ENCODE measurements around the gene MATN4.

MATN4 gene

GRCh38 chr20:45305262-45305661, 2.8 kb downstream of the MATN4 start:
- no peak for TF ChIP-seq EZH2phosphoT487 (IDR thresholded peaks at IDR 0.05; ENCODE audit: borderline replicate concordance, low read length)
- TF ChIP-seq CTCF (IDR thresholded peaks at IDR 0.05; ENCODE audit: low read depth, low read length, poor library complexity, severe bottlenecking): no peak
- H3K27me3 ChIP-seq (ENCODE audit: control insufficient read depth, low read length): peaks cover 8% of the 10 kb centered on the region

GRCh38 chr20:45304464-45304999, 3.6 kb downstream of the MATN4 start:
- H4K20me1 ChIP-seq (ENCODE audit: control insufficient read depth, insufficient read depth, low read depth, low read length): no peaks in the 10 kb centered on the region
- H3K4me1 ChIP-seq (ENCODE audit: control insufficient read depth, low read length): no peaks in the 10 kb centered on the region
- H3K4me2 ChIP-seq (ENCODE audit: low read length): no peak overlapping the region
- no peaks in the 10 kb centered on the region for H3K36me3 ChIP-seq (ENCODE audit: control insufficient read depth, low read length)
- no peaks in the 10 kb centered on the region for H3K9me2 ChIP-seq (replicated peaks; ENCODE audit: control insufficient read depth, low read length)
- no peaks in the 10 kb centered on the region for H3F3A ChIP-seq (ENCODE audit: control insufficient read depth, insufficient read depth)
- H3K27ac ChIP-seq (ENCODE audit: low read depth, low read length): no peak overlapping the region
- TF ChIP-seq CTCF (IDR thresholded peaks at IDR 0.05; ENCODE audit: low read depth, low read length, poor library complexity, severe bottlenecking) (no peak), EZH2phosphoT487 (IDR thresholded peaks at IDR 0.05; ENCODE audit: borderline replicate concordance, low read length) (no peak)
- no peaks in the 10 kb centered on the region for H3K9me3 ChIP-seq (ENCODE audit: control insufficient read depth, insufficient read depth, low read length)
- peaks cover 8% of the 10 kb centered on the region for H3K27me3 ChIP-seq (ENCODE audit: control insufficient read depth, low read length)
- no peak overlapping the region for H3K4me3 ChIP-seq (ENCODE audit: low read length)
- H3K79me2 ChIP-seq (ENCODE audit: control insufficient read depth, low read length): no peaks in the 10 kb centered on the region

More at GRCh38 chr20:45305262-45305661, 2.8 kb downstream of the MATN4 start:
- no peaks in the 10 kb centered on the region for H3K9me3 ChIP-seq (ENCODE audit: control insufficient read depth, insufficient read depth, low read length)
- H3K27ac ChIP-seq (ENCODE audit: low read depth, low read length): no peak overlapping the region
- H3K9me2 ChIP-seq (replicated peaks; ENCODE audit: control insufficient read depth, low read length): no peaks in the 10 kb centered on the region
- no peak overlapping the region for H3K4me2 ChIP-seq (ENCODE audit: low read length)
- no peaks in the 10 kb centered on the region for H3F3A ChIP-seq (ENCODE audit: control insufficient read depth, insufficient read depth)
- no peaks in the 10 kb centered on the region for H3K36me3 ChIP-seq (ENCODE audit: control insufficient read depth, low read length)
- H3K79me2 ChIP-seq (ENCODE audit: control insufficient read depth, low read length): no peaks in the 10 kb centered on the region
- H3K4me1 ChIP-seq (ENCODE audit: control insufficient read depth, low read length): no peaks in the 10 kb centered on the region
- H3K4me3 ChIP-seq (ENCODE audit: low read length): no peak overlapping the region
- no peaks in the 10 kb centered on the region for H4K20me1 ChIP-seq (ENCODE audit: control insufficient read depth, insufficient read depth, low read depth, low read length)

GRCh38 chr20:45303586-45304463, 4.3 kb downstream of the MATN4 start:
- no peaks in the 10 kb centered on the region for H3K4me1 ChIP-seq (ENCODE audit: control insufficient read depth, low read length)
- no peaks in the 10 kb centered on the region for H3K36me3 ChIP-seq (ENCODE audit: control insufficient read depth, low read length)
- peaks cover 8% of the 10 kb centered on the region for H3K27me3 ChIP-seq (ENCODE audit: control insufficient read depth, low read length)
- H3K4me3 ChIP-seq (ENCODE audit: low read length): no peak overlapping the region
- H3K4me2 ChIP-seq (ENCODE audit: low read length): no peak overlapping the region
- no peaks in the 10 kb centered on the region for H4K20me1 ChIP-seq (ENCODE audit: control insufficient read depth, insufficient read depth, low read depth, low read length)
- TF ChIP-seq EZH2phosphoT487 (IDR thresholded peaks at IDR 0.05; ENCODE audit: borderline replicate concordance, low read length): no peak
- TF ChIP-seq CTCF (IDR thresholded peaks at IDR 0.05; ENCODE audit: low read depth, low read length, poor library complexity, severe bottlenecking): no peak
- no peaks in the 10 kb centered on the region for H3K79me2 ChIP-seq (ENCODE audit: control insufficient read depth, low read length)
- H3K27ac ChIP-seq (ENCODE audit: low read depth, low read length): no peak overlapping the region
- no peaks in the 10 kb centered on the region for H3F3A ChIP-seq (ENCODE audit: control insufficient read depth, insufficient read depth)
- no peaks in the 10 kb centered on the region for H3K9me3 ChIP-seq (ENCODE audit: control insufficient read depth, insufficient read depth, low read length)
- no peaks in the 10 kb centered on the region for H3K9me2 ChIP-seq (replicated peaks; ENCODE audit: control insufficient read depth, low read length)
